OCI-LY7 (cell line): ENCODE results near the gene ARFGEF2.

Experiments
- EZH2phosphoT487 ChIP-seq: fragments of 200-600 bp; sonication (generic); IDR thresholded peaks from 2 replicates; pipeline ENCODE4 v1.6.1; 2018; ENCODE audit warnings: low read depth, borderline replicate concordance, mild to moderate bottlenecking, mixed run types, antibody characterized with exemption, low read length, moderate library complexity, mixed read lengths
- TF ChIP-seq, protein P1 (sequence below): fragments of 200-600 bp; sonication (generic); conservative IDR thresholded peaks from 2 replicates; pipeline ENCODE4 v1.5.1; 2014; ENCODE audit warnings: mild to moderate bottlenecking, antibody characterized with exemption, low read length, moderate library complexity, mixed read lengths

DNA sequence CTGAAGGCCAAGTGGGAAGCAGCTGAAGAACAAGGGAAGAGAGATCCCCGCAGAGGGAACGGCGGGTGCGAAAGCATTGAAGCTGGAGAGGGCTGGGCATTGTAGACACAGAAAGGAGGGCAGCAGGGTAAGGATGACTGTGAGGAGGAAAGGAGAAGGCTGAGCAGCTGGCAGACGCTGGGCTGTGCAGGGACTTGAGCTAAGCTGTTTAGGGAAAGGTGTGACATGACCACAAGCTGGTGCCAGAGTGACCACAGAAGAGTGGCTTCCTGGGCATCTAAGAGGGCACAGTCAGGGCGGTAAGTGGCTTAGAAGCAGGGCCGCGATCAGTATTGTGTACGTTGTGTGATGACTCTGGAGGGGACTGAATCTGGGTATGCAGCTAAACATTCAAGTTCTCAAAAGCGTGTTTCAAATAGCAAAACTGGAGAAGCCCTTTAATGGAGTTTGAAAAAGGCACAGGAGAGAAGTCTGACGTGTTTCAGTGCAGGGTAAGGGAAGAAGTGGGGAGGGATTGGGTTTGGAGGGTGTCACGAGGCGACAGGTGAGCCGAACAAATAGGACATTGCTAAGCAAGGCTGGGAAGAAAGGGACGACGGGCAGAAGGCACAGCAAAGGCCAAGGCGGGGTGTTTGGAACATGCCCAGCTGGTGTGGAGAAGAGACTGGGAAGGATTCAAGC lies 46.1 kb upstream of the ARFGEF2 start:
- TF ChIP-seq, protein P1, sequence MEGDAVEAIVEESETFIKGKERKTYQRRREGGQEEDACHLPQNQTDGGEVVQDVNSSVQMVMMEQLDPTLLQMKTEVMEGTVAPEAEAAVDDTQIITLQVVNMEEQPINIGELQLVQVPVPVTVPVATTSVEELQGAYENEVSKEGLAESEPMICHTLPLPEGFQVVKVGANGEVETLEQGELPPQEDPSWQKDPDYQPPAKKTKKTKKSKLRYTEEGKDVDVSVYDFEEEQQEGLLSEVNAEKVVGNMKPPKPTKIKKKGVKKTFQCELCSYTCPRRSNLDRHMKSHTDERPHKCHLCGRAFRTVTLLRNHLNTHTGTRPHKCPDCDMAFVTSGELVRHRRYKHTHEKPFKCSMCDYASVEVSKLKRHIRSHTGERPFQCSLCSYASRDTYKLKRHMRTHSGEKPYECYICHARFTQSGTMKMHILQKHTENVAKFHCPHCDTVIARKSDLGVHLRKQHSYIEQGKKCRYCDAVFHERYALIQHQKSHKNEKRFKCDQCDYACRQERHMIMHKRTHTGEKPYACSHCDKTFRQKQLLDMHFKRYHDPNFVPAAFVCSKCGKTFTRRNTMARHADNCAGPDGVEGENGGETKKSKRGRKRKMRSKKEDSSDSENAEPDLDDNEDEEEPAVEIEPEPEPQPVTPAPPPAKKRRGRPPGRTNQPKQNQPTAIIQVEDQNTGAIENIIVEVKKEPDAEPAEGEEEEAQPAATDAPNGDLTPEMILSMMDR, result no peak
- no peak for TF ChIP-seq EZH2phosphoT487
